HepG2 (cell line): ENCODE data around the gene THEM5. TPM values are rescaled to one million over a fixed set of nuclear protein-coding genes. Genes with fewer than 3 reads are reported as not detected.

Source experiments
- GATAD1 ChIP-seq: IDR thresholded peaks from 2 replicates; pipeline ENCODE4 v1.6.1; 2016; ENCODE audit warnings: missing genetic modification reagents, missing compliant biosample characterization
- NR1H2 ChIP-seq: sonication (generic); formaldehyde crosslinking; IDR thresholded peaks from 2 replicates; pipeline ENCODE4 v1.8.1; 2022; ENCODE audit warnings: low read depth, missing genetic modification reagents, borderline replicate concordance
- NR2F2 ChIP-seq: IDR thresholded peaks from 2 replicates; pipeline ENCODE4 v1.6.1; 2012; ENCODE audit warnings: low read depth, inconsistent platforms, borderline replicate concordance
- NR2F6 ChIP-seq, 2 experiments: IDR thresholded peaks; 2 replicates each; pipeline ENCODE4 v1.6.1; 2016; ENCODE audit warnings: antibody characterized with exemption in 1 of 2, mild to moderate bottlenecking in 1 of 2
- RBM22 ChIP-seq: fragments of 200-400 bp; formaldehyde crosslinking; optimal IDR thresholded peaks from 2 replicates; pipeline ENCODE3; 2017; ENCODE audit warnings: mild to moderate bottlenecking, low read length, moderate library complexity
- RBM39 ChIP-seq: fragments of 200-400 bp; formaldehyde crosslinking; IDR thresholded peaks from one replicate; pipeline ENCODE4 v1.6.1; 2018; ENCODE audit warnings: antibody characterized with exemption, mild to moderate bottlenecking, low read depth, low read length; ENCODE audit not compliant: poor library complexity, severe bottlenecking
- SOX6 ChIP-seq, 2 experiments: fragments of 450-650 bp in 1 of 2; sonication (generic) in 1 of 2; formaldehyde crosslinking in 1 of 2; IDR thresholded peaks; 2 replicates each; pipeline versions ENCODE4 v1.4.0 to v1.6.1; 2017 to 2020; ENCODE audit warnings: antibody characterized with exemption in 1 of 2, mild to moderate bottlenecking in 1 of 2, missing genetic modification reagents in 1 of 2
- ZFP36L2 ChIP-seq: sonication (generic); formaldehyde crosslinking; IDR thresholded peaks from 2 replicates; pipeline ENCODE4 v1.4.0; 2020; ENCODE audit warnings: missing genetic modification reagents
- ZNF260 ChIP-seq: sonication (generic); formaldehyde crosslinking; IDR thresholded peaks from 2 replicates; pipeline ENCODE4 v1.4.0; 2020; ENCODE audit warnings: missing genetic modification reagents, low read depth, mild to moderate bottlenecking, borderline replicate concordance
- polyA plus RNA-seq, 8 experiments: library from polyadenylated mRNA; depleted of rRNA in 3 of 8; stranded (reverse) in 7 of 8; unstranded in 1 of 8; fragments of >200 nt; fragmentation: Illumina TruSeq in 4 of 8; extraction: Trizol in 4 of 8; gene quantifications; 2 replicates each; pipeline versions ENCODE4 v1.2.1 to v1.2.3, GENCODE V29; 2011 to 2016; ENCODE audit warnings: low read depth in 4 of 8, missing spikeins in 1 of 8, mixed read lengths in 1 of 8; ENCODE audit not compliant: insufficient read depth in 1 of 8
- total RNA-seq, 5 experiments: library from RNA; depleted of rRNA; stranded (reverse); fragments of >200 nt; fragmentation: Illumina TruSeq; extraction: Trizol; gene quantifications; 2 replicates each; pipeline ENCODE4 v1.2.3, GENCODE V29; 2016; ENCODE audit warnings: low read depth in 1 of 5
- TF ChIP-seq, protein P1 (sequence below): sonication (generic); formaldehyde crosslinking; IDR thresholded peaks from 2 replicates; pipeline ENCODE4 v1.4.0; 2020; ENCODE audit warnings: mild to moderate bottlenecking, low read depth, missing genetic modification reagents
- TF ChIP-seq, protein P2 (sequence below): IDR thresholded peaks from 2 replicates; pipeline ENCODE4 v1.6.1; 2016
- TF ChIP-seq, protein P3 (sequence below): sonication (generic); formaldehyde crosslinking; IDR thresholded peaks from 2 replicates; pipeline ENCODE4 v1.5.0; 2020; ENCODE audit warnings: mild to moderate bottlenecking, missing genetic modification reagents, borderline replicate concordance
- TF ChIP-seq, protein P4 (sequence below): sonication (generic); formaldehyde crosslinking; IDR thresholded peaks from 2 replicates; pipeline ENCODE4 v1.4.0; 2020; ENCODE audit warnings: mild to moderate bottlenecking, missing genetic modification reagents

The THEM5 gene
- total and polyA plus RNA-seq, 2 of the 13 experiments (the other 11 are each of a cell fraction or from before 2014, with no cell fraction given): not detected

DNA sequence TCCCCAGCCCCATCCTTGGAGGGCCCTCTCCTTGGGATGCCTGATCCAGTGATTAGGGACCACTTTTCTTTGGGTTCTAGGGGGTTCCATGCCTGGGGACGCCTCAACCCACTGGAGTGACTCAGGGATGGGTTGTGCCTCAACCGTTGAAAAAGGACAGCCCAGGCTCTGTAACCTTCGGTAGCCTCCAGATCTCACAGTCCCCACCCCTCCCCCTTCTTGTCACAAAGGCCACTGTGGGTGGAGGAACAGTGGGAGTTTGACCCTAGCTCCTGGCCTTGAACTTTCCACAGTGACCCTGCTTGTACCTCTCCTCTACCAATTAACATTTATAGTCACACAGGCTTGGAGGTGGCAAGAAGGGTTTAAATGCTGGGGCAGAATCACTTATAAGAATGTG is 19.3 kb downstream of the THEM5 start (continued):
- no peak for TF ChIP-seq RBM39
- no peak for TF ChIP-seq RBM22
- TF ChIP-seq, protein P1, sequence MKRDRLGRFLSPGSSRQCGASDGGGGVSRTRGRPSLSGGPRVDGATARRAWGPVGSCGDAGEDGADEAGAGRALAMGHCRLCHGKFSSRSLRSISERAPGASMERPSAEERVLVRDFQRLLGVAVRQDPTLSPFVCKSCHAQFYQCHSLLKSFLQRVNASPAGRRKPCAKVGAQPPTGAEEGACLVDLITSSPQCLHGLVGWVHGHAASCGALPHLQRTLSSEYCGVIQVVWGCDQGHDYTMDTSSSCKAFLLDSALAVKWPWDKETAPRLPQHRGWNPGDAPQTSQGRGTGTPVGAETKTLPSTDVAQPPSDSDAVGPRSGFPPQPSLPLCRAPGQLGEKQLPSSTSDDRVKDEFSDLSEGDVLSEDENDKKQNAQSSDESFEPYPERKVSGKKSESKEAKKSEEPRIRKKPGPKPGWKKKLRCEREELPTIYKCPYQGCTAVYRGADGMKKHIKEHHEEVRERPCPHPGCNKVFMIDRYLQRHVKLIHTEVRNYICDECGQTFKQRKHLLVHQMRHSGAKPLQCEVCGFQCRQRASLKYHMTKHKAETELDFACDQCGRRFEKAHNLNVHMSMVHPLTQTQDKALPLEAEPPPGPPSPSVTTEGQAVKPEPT (CRISPR knock-in tag): no peak
- no peak for TF ChIP-seq ZFP36L2
- TF ChIP-seq, protein P2, sequence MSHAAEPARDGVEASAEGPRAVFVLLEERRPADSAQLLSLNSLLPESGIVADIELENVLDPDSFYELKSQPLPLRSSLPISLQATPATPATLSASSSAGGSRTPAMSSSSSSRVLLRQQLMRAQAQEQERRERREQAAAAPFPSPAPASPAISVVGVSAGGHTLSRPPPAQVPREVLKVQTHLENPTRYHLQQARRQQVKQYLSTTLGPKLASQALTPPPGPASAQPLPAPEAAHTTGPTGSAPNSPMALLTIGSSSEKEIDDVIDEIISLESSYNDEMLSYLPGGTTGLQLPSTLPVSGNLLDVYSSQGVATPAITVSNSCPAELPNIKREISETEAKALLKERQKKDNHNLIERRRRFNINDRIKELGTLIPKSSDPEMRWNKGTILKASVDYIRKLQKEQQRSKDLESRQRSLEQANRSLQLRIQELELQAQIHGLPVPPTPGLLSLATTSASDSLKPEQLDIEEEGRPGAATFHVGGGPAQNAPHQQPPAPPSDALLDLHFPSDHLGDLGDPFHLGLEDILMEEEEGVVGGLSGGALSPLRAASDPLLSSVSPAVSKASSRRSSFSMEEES: no peak
- TF ChIP-seq NR1H2 (CRISPR knock-in tag): no peak
- TF ChIP-seq, protein P3, sequence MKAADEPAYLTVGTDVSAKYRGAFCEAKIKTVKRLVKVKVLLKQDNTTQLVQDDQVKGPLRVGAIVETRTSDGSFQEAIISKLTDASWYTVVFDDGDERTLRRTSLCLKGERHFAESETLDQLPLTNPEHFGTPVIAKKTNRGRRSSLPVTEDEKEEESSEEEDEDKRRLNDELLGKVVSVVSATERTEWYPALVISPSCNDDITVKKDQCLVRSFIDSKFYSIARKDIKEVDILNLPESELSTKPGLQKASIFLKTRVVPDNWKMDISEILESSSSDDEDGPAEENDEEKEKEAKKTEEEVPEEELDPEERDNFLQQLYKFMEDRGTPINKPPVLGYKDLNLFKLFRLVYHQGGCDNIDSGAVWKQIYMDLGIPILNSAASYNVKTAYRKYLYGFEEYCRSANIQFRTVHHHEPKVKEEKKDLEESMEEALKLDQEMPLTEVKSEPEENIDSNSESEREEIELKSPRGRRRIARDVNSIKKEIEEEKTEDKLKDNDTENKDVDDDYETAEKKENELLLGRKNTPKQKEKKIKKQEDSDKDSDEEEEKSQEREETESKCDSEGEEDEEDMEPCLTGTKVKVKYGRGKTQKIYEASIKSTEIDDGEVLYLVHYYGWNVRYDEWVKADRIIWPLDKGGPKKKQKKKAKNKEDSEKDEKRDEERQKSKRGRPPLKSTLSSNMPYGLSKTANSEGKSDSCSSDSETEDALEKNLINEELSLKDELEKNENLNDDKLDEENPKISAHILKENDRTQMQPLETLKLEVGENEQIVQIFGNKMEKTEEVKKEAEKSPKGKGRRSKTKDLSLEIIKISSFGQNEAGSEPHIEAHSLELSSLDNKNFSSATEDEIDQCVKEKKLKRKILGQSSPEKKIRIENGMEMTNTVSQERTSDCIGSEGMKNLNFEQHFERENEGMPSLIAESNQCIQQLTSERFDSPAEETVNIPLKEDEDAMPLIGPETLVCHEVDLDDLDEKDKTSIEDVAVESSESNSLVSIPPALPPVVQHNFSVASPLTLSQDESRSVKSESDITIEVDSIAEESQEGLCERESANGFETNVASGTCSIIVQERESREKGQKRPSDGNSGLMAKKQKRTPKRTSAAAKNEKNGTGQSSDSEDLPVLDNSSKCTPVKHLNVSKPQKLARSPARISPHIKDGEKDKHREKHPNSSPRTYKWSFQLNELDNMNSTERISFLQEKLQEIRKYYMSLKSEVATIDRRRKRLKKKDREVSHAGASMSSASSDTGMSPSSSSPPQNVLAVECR: peak; percentile 30; the same call in 1 of the 2 replicates
- TF ChIP-seq SOX6 (IDR thresholded peaks at IDR 0.05): no peak
- TF ChIP-seq SOX6 (CRISPR knock-in tag; IDR thresholded peaks at IDR 0.05): peak; percentile 38
- TF ChIP-seq, protein P4, sequence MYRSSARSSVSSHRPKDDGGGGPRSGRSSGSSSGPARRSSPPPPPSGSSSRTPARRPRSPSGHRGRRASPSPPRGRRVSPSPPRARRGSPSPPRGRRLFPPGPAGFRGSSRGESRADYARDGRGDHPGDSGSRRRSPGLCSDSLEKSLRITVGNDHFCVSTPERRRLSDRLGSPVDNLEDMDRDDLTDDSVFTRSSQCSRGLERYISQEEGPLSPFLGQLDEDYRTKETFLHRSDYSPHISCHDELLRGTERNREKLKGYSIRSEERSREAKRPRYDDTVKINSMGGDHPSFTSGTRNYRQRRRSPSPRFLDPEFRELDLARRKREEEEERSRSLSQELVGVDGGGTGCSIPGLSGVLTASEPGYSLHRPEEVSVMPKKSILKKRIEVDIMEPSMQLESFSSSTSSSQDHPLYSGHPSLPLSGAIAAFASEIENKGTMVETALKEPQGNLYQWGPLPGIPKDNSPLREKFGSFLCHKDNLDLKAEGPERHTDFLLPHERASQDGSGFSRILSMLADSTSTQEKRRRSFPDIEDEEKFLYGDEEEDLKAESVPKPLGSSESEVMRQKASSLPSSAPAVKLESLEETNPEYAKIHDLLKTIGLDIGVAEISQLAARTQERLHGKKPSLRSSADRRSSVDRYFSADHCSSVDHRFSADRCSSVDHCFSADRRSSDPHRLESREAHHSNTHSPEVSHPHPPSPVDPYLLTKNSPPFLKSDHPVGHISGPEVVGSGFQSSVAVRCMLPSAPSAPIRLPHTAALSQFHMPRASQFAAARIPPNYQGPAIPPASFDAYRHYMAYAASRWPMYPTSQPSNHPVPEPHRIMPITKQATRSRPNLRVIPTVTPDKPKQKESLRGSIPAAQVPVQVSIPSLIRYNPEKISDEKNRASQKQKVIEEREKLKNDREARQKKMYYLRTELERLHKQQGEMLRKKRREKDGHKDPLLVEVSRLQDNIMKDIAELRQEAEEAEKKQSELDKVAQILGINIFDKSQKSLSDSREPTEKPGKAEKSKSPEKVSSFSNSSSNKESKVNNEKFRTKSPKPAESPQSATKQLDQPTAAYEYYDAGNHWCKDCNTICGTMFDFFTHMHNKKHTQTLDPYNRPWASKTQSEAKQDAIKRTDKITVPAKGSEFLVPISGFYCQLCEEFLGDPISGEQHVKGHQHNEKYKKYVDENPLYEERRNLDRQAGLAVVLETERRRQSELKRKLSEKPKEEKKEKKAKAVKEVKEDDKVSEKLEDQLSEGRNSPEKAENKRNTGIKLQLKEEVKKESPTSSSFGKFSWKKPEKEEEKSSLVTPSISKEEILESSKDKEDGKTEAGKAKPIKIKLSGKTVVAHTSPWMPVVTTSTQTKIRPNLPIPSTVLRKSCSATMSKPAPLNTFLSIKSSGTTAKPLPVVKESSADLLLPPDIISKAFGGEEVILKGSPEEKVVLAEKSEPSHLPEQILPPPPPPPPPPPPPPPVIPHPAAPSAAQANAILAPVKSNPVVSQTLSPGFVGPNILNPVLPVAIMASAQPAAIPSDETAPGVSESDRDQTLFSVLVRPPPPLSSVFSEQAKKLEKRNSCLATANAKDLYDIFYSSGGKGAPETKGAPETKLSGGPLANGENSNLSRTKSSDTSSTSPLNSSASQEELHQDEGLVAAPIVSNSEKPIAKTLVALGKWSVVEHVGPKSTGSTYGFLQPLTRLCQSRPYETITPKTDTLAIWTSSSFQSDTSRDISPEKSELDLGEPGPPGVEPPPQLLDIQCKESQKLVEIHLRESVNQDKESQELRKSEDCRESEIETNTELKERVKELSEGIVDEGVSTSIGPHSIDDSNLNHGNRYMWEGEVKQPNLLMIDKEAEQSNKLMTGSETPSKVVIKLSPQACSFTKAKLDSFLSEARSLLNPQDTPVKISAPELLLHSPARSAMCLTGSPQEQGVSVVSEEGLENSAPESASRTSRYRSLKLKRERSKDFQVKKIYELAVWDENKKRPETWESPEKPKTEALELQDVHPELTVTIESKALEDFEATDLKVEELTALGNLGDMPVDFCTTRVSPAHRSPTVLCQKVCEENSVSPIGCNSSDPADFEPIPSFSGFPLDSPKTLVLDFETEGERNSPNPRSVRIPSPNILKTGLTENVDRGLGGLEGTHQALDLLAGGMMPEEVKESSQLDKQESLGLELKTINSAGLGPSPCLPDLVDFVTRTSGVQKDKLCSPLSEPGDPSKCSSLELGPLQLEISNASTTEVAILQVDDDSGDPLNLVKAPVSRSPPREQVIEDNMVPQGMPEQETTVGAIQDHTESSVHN: no peak
- 0 out of 2 replicates have a peak, but pooled peaks have one; percentile 41 for TF ChIP-seq GATAD1 (CRISPR knock-in tag)
- peak; percentile 73 for TF ChIP-seq NR2F2
- no peak for TF ChIP-seq ZNF260
- peak; percentile 89 for TF ChIP-seq NR2F6 (IDR thresholded peaks at IDR 0.05)
- TF ChIP-seq NR2F6 (CRISPR knock-in tag; IDR thresholded peaks at IDR 0.05): peak; percentile 90
